SKM-1 treated with dmso at 0.1 percent for 144 hours (cell line): ENCODE measurements around the gene LRRTM3.
A peak's percentile ranks its signal among the peaks of the same experiment; 100 is the strongest.

Experiments used
- DNase-seq: peaks from one replicate; lab custom pipeline; 2025; ENCODE audit not compliant: unreplicated experiment; lab: John Stamatoyannopoulos, UW

LRRTM3 gene

DNA sequence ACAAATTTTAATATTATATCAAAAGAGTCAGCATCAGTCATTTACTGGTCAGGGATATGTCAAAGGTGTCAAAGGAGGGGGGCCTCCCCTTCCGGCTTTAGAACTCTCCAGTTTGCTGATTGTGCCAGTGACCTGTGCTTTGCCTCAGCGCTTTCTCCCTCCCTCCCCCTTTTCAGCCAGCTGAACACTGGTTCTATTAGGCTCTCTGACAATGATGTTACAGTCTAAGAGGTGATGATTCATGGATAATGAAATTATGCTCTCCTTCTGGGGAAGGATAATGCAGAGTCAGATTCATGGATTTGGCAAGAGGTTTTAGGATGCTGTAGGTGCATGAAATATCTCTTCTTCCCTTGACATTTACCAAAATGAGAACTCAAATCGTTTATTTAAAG lies 6.1 kb downstream of the LRRTM3 start:
- DNase-seq, result no peak

DNA sequence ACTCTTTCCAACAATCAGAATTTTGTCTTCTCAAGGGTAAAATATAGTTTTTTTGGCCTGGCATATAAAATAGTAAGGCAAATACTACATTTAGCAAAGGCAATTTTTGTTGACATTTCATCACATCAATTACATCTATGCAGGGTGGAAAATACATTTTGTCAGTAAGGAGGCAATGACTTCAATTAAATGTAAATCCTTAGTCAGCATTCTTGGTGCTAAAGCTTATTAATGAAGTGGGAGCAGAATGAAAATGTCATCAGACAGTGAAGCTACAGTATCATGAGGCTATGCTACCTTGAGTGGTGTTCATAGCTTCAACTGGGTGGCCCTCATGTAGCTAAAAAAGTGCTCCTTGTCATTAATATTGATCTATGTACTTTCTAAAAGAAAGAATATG lies 8.9 kb downstream of the LRRTM3 start:
- no peak for DNase-seq

DNA sequence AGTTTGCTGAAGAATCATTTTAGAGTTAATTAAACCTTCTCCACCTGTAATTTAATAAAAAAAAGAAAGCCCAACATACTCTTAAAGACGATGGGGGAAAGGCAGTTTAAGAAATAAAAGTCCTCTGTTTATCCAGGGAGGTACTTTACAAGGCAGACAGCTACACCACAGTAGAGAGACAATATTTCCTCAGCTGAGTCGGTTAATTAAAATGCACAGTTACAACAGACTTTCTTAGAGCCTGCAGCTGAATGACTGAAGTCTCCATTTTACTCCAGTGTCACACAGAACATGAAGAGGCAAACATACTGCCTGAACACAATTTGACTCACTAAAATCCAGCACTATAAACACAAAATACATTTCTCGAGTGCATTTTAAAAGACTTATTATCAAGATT lies 15.1 kb downstream of the LRRTM3 start:
- DNase-seq, result no peak

DNA sequence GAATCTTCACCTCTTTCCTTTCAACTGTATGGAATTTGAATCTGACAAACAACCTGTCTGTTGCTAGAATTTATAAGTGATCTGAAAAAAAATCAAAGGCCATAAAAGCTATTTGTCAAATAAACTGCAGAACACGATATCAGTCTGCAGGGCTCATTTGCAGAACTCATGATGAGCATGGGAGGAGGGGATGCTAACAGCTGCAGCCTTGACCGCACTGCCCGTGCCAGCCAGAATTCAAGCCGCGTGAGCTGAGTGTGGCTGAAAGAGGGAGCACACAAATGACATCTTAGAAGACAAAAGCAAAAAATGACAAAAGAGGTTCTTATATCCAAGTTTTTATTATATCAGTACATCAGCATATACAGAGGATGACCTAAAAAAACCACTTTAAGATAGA lies 15.7 kb downstream of the LRRTM3 start:
- DNase-seq, result no peak

DNA sequence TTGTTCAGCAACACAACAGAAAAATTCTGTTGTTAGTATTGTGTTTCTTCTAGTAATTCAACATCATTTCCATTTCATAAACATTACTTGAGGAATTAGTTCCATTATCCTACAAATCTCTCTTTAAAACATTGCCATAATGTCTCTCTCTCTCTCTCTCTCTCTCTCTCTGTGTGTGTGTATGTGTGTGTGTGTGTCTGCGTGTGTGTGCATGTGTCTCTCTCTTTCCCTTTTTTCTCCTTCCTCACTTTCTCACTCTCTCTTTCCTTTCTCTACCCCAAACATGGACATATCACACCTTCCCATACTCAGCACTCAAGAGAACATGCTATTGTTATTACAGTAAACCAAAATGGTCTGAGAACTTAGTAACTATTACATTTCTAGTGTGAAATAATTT lies 16.6 kb downstream of the LRRTM3 start:
- DNase-seq, result no peak

DNA sequence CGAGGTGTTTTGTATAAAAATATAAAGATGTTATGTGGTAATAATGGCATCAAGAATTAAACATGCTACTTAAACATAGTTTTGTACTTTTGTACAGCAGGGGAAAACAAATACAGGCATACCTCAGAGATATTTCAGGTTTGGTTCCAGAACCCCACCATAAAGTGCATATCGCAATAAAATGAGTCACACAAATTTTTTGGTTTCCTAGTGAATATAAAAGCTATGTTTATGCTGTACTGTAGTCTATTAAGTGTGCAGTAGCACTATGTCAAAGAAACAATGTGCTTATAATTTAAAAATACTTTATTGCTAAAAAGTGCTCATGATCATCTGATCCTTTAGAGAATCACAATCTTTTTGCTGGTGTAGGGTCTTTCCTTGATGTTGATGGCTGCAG lies 17.8 kb downstream of the LRRTM3 start:
- DNase-seq, result no peak

DNA sequence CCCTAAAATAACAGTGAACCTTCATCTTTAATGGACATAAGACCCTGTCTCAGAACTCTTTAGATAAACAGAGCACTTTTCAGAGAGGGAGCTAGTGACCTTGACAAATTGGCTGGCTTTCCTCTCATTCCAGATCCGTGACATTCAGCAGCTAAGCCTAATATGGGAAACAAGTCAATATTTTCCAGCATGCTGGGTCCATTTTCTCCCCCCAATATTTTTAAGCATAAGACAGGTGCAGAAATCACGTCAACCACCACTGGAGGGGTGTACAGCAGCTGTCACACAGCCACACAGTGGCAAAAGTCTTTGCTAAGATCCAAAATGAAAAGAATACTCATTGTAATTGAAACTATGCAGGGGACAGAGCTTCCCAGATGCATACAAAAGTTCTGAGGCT lies 26.1 kb downstream of the LRRTM3 start:
- DNase-seq, result no peak

DNA sequence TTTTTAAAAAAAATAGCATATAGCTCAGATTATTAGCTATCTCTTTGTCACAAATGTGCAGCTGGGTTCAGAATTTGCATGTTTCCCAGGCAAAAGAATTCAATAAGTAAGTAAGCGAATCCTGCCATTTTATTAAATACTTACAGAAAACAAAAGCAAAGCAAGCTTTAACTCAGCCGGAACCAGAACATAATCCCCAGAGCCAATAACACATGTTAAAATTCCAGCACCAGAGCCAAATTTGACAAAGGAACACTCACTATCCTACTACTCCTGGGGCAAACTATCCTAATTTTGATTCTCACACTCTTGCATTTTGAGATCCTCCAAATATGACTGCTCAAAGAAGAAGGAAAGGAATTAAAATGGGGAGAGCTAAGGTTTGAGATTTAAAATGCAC lies 32.6 kb downstream of the LRRTM3 start:
- no peak for DNase-seq

DNA sequence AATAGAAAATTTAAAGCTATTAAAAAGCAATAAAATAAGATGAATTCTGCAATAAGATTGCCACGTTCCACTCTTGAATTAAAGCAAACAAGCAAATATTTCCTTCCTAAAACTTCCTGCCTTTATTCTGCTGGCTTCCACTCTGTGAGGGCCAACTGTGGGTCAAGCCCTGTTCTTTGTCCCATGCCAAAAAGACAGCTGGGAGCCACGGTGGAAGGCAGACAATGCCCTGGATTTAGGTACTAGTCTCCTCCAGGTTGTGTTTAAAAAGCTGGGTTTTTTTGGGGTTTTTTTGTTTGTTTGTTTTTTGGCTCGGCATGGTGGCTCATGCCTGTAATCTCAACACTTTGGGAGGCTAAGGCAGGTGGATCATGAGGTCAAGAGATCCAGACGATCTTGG lies 39.1 kb downstream of the LRRTM3 start:
- no peak for DNase-seq

DNA sequence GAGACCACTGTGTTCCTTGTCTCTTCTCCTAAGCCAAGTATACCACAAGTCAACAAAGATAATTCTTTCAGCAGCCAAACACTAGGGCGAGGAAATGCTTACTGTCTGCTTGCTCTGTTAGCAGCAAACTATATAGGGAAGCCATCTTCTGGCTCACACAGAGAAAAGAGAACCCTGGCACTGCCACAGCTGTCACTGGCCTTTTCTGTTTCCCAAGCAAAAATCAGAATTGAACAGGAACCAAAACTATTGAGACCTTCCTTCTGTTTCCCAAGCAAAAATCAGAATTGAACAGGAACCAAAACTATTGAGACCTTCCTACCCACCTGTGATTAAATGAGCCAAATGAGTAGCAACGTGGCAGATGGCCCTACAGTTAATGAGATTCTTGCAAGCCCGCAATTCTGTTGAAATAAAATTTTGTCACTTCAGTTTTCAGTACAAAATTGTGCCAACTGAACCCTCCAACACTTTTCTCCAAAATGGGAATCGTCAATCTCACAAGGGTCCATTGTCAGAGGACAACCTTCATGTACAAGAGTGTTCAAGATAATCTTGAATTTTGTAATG lies 54.5 kb downstream of the LRRTM3 start:
- no peak for DNase-seq

DNA sequence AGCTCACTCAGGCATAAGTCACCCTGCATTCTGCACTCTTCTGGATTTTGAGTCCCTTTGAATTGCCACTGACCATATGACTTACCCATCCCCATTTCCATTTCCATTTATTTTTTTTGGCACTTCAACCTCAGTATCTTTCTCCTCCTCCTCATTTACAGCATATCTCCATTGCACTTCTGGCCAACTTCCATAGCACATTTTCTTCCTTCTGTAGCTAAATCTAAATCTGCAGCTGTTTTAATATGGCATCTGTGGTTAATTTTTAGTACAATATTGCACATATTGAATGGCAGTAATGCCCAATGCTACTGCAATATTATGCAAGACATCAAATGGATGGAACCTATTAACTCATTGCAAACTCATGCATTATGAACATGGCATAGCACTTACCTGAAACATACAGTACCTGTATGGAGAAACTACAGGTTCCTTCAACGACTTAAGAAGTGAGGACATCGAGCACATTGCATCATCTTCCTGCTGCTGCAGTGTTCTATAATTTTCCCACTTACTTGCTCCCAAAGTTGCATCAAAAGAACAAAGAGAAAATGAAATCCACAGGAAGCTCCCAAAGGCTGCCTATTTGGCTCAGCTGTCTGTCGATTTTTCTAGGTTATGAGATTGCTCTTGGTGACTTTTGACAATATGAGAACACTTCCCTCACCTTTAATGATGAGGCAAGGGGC lies 55.7 kb downstream of the LRRTM3 start:
- no peak for DNase-seq

DNA sequence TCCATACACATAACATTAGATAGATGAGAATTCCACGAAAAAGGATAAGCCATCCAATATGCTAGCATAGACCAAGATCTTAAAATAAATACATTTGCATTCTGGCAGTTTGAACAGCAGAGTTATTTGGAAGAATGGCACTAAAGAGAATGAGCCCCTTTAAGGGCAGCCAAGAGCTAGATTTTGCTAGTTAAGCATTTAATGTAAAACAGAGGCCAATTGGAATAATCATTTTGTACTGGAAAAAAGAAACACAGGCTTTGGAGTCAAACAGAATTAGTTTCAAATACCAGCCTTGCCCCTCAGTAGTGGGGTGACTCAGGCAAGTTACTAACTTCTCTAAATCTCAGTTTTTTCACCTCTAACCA lies 56.2 kb downstream of the LRRTM3 start:
- no peak for DNase-seq

DNA sequence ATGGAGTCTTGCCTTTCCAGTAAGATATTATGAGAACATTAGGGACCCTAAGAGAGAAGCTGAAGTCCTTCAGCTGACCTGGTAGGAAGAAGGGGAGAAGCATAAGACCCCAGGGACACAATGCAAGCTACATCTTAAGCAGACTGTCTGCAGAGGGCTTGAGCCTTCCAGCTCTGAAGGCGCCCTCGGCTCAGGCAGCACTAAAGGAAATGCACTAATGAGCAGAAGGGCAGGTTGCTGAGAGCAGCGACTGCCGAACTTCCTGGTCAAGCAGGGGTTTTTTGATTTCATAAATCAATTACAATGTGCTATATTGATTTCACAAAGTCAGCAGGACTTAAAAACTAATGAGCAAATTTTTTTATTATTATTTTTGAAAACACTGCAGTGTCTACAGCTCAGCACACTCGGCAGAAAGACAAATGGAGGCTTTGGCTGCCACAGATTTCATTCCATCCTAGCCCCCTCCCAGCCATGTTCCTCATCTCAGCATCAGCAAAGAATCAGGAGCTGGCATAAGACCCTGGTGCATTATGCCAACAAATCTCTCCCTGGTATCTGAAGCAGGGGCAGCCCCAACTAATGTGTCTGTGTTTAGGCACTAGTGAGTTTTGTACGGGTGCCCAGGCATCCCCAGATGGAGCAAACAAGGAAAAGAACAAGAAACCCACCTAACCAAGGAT lies 57.1 kb downstream of the LRRTM3 start:
- no peak for DNase-seq

DNA sequence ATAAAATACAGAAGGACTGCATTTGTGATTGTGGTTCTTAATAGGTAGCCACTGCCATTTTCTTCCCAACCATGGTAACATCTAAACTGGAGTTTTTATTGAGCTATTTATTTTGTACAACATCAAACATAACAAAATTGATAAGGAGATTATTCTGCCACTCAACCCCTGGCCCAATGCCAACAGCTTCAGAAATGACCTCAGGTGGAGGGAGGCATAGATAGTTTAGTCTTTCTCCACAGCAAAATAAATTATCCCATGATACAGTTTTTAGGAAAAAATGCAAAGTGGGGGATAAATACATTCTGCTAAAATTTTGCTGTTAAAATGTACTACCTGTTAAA lies 57.6 kb downstream of the LRRTM3 start:
- DNase-seq, result no peak

DNA sequence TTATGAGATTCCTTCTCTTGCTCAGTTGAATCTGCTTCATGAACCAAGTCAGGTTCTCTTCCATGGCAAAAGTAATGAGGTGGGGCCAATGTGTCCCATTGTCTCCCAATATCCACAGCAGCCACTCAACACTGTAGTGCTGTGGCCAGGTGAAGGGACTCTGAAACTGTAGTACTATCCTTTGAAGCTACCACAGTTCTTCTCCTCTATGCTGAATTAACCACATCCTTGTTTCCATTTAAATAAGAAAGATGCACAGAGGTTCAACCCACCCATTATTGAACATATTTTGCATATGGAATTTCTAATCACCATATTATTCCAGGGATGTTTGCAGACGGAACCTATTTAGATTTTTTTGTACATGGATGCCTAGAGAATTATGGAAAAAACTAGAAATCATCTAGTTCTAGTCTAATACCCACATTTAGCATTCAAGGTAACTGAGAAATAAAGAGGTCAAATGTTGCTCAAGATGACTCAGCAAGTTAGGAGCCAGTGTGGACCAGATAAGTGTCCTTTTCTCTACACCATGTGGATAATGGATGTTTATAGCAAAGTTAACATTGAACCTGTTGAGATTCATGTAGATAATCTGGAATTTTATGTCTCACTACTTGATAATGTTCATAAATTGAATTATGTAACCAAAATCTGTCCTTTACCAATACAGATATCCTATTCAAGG lies 64.5 kb downstream of the LRRTM3 start:
- no peak for DNase-seq

DNA sequence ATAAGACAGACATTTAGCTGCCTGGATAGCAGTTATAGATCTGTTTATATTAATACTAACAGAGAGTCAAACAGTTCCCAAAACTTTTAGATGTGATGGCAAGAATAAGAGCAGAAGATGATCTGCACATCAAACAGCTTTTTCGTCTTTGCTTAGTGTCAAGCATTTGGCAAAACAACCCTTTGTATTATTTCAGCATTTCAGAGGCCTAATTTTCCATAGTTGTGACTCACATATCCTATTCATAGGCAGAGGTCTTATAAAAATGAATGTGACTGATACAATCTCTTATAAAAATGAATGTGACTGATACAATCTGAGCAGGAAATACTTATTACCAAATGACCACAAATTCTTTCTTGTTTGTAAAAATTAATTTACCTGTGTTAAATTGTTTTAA lies 71.2 kb downstream of the LRRTM3 start:
- DNase-seq, result no peak

DNA sequence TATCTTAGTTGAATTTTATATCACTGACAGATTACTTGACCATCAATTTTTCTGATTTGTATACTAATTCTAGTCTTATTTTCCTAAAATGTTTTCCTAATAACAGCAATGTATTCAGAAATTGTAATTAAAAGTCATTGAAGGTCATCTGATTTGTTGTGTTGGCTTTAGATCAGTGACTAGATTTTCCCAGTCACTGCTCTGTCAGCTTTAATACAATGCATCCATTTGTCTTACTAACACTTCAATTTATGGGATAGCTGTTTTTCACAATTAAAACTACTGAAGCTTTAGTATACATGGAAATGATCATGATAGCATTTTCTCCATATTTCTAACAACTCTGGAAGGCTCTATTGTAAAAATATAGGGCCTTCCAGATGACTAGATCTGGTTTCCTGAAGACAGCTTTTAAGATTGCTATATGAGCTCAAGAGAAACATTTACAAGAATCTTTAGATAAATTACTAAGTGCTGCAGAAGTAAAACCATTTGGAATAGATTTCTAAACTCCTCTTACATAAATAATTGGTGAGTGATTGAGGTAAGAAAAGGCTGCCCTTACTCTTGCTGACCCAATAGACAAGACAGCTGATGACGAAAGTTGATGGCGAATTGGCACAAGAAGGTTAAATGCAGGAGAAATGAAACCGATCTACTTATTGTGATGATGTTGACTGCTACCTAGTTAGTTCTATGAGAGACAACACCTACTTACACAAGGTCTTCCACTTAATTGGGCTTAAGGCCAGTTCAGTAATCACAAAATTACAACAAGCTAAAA lies 74.1 kb downstream of the LRRTM3 start:
- no peak for DNase-seq

DNA sequence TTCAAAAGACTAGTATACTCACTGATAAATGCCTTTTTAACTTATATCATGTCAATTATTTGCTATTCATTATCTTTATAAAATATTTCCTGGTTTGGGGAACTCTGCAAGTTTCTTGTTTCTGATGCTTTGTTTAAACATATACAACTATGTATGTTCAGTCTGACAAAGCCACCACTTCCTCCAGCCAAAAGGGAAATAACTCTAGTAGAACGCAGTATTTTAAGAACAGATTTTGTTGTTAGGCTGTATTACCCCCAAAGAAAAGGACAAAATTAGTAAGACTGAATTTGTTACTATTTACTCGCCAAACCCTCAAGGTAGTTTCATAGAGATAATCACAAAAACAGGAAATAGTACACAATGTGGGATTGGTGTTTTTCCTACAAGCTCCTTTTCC lies 78.9 kb downstream of the LRRTM3 start:
- DNase-seq, result no peak

DNA sequence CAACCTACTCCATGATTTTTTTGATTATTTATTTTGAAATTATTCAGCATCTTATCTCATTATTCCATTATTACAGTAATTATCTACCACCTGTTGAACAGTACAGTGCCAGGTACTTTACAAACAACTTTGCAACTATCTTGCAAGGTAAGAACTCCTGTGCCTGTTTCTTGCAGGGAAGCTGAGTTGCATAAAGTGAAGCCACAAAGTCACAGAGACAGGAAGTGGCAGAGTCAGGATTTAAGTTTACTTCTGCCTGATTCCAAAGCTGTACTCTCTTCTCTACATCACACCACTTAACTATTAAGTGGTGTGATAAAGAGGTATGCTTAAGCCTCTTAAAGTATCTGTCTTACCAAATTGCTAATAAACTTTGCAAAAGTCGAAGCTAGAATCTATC lies 80.1 kb downstream of the LRRTM3 start:
- peak; percentile 19 for DNase-seq

DNA sequence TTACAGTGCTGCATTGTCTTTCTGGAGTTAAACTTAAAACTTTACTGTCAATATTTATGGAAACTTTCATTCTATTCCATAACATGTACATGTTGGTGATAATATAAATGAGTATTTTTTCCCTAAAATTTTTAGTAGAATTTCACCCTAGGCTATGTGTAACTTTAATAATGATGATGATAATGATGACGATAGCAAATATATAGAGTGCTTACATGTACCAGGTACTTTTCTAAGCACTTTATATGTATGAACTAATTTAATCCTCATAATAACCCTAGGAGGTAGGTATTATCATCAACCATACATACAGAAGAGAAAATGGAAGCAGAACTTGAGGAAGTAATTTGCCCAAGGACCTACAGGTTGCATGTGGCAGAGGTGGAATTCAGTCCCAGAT lies 85.6 kb downstream of the LRRTM3 start:
- no peak for DNase-seq

DNA sequence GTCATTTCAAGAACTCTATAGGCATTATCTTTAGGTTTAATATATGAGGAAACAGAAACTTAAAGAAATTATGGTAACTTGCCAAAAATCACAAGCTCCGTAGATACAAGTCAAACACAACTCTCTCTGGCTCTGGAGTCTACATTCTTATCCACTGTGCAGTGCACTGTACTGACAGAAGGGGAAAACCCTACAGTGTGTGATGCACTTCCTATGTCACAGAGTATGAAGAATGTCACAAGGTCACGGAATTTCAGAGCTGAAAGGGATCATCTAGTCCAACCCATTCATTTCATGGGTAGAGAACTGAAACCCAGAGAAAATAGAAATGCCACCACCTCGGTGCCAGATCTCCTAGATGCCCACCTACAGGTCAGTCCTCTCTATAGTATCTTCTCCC lies 86.1 kb downstream of the LRRTM3 start:
- no peak for DNase-seq

DNA sequence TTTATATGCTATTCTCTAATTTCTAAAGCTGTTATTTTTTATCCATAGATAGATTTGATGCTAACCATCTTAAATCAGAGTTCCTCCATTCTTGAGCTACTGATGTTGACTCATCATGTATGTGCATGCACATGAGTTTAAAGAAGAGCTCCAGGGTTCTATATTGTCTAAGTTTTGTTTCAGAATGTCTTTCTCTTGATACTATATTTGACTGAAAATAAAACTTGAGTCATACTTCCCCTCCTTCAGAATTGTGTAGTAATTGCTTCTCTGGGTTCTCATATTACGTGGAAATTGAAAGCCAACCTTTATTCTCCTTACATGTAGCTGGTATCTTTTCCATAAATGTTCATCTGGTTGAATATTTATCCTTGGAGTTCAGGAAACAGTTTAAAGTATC lies 89.4 kb downstream of the LRRTM3 start:
- no peak for DNase-seq
